Measurements from ENCODE around the gene ZNF625.

ZNF625 gene

GRCh38 chr19:12159773-12160414, 3.4 kb upstream of the ZNF625 start:
- no peaks in the 10 kb centered on the region for H3K9me3 ChIP-seq (ENCODE audit: insufficient read depth, low read depth, low read length)
- H3K4me2 ChIP-seq (ENCODE audit: low read depth, low read length, poor library complexity, severe bottlenecking), result no peak overlapping the region
- H3K9ac ChIP-seq (ENCODE audit: low read depth, low read length, poor library complexity, severe bottlenecking), result no peak overlapping the region
- peaks cover 4% of the 10 kb centered on the region for H3K27me3 ChIP-seq (ENCODE audit: insufficient read depth, low read length, poor library complexity, severe bottlenecking)
- no peak overlapping the region for H3K4me3 ChIP-seq (ENCODE audit: low read length, poor library complexity, severe bottlenecking)
- TF ChIP-seq EZH2phosphoT487 (IDR thresholded peaks at IDR 0.05; ENCODE audit: borderline replicate concordance), result no peak
- TF ChIP-seq CTCF (conservative IDR thresholded peaks at IDR 0.05; ENCODE audit: low read length), result no peak
- H3F3A ChIP-seq (ENCODE audit: low read depth), result no peaks in the 10 kb centered on the region
- H3K79me2 ChIP-seq (ENCODE audit: insufficient read depth, low read length), result peaks cover 38% of the 10 kb centered on the region
- no peaks in the 10 kb centered on the region for H3K9me2 ChIP-seq (replicated peaks; ENCODE audit: low read depth, low read length)
- H3K4me1 ChIP-seq (ENCODE audit: insufficient read depth, low read length, poor library complexity, severe bottlenecking), result peaks cover 23% of the 10 kb centered on the region
- H4K20me1 ChIP-seq (ENCODE audit: insufficient read depth, low read length, poor library complexity, severe bottlenecking), result peaks cover 22% of the 10 kb centered on the region
- no peak overlapping the region for H2AFZ ChIP-seq (ENCODE audit: low read length)
- H3K36me3 ChIP-seq (ENCODE audit: insufficient read depth, low read length), result no peaks in the 10 kb centered on the region

GRCh38 chr19:12155324-12155860, 1.1 kb downstream of the ZNF625 start:
- H3K9me2 ChIP-seq (replicated peaks; ENCODE audit: low read depth, low read length), result no peaks in the 10 kb centered on the region
- H3K27me3 ChIP-seq (ENCODE audit: insufficient read depth, low read length, poor library complexity, severe bottlenecking), result no peaks in the 10 kb centered on the region
- no peak for TF ChIP-seq EZH2phosphoT487 (IDR thresholded peaks at IDR 0.05; ENCODE audit: borderline replicate concordance)
- no peak for TF ChIP-seq CTCF (conservative IDR thresholded peaks at IDR 0.05; ENCODE audit: low read length)
- peak overlapping the region; percentile 92 for H3K4me2 ChIP-seq (ENCODE audit: low read depth, low read length, poor library complexity, severe bottlenecking)
- H4K20me1 ChIP-seq (ENCODE audit: insufficient read depth, low read length, poor library complexity, severe bottlenecking), result peaks cover 17% of the 10 kb centered on the region
- H3K36me3 ChIP-seq (ENCODE audit: insufficient read depth, low read length), result no peaks in the 10 kb centered on the region
- no peaks in the 10 kb centered on the region for H3K9me3 ChIP-seq (ENCODE audit: insufficient read depth, low read depth, low read length)
- H3K79me2 ChIP-seq (ENCODE audit: insufficient read depth, low read length), result peaks cover 57% of the 10 kb centered on the region
- H3K4me1 ChIP-seq (ENCODE audit: insufficient read depth, low read length, poor library complexity, severe bottlenecking), result peaks cover 28% of the 10 kb centered on the region
- H3K4me3 ChIP-seq (ENCODE audit: low read length, poor library complexity, severe bottlenecking), result peak overlapping the region; percentile 93
- no peak overlapping the region for H2AFZ ChIP-seq (ENCODE audit: low read length)
- no peaks in the 10 kb centered on the region for H3F3A ChIP-seq (ENCODE audit: low read depth)
- peak overlapping the region; percentile 95 for H3K9ac ChIP-seq (ENCODE audit: low read depth, low read length, poor library complexity, severe bottlenecking)

- peaks cover 26% of the 10 kb centered on the region for H3K36me3 ChIP-seq (ENCODE audit: insufficient read depth, low read length)
- no peak overlapping the region for H2AFZ ChIP-seq (ENCODE audit: low read length)
- no peaks in the 10 kb centered on the region for H3K9me2 ChIP-seq (replicated peaks; ENCODE audit: low read depth, low read length)
- no peak overlapping the region for H3K9ac ChIP-seq (ENCODE audit: low read depth, low read length, poor library complexity, severe bottlenecking)
- H3K4me2 ChIP-seq (ENCODE audit: low read depth, low read length, poor library complexity, severe bottlenecking), result no peak overlapping the region
- peaks cover 7% of the 10 kb centered on the region; the same call in 1 of the 2 replicates for H3K79me2 ChIP-seq (ENCODE audit: insufficient read depth, low read length)
- no peak for TF ChIP-seq EZH2phosphoT487 (IDR thresholded peaks at IDR 0.05; ENCODE audit: borderline replicate concordance)
- TF ChIP-seq CTCF (conservative IDR thresholded peaks at IDR 0.05; ENCODE audit: low read length), result no peak
- H4K20me1 ChIP-seq (ENCODE audit: insufficient read depth, low read length, poor library complexity, severe bottlenecking), result no peaks in the 10 kb centered on the region
- no peaks in the 10 kb centered on the region for H3F3A ChIP-seq (ENCODE audit: low read depth)
- no peak overlapping the region for H3K4me3 ChIP-seq (ENCODE audit: low read length, poor library complexity, severe bottlenecking)
- H3K27me3 ChIP-seq (ENCODE audit: insufficient read depth, low read length, poor library complexity, severe bottlenecking), result no peaks in the 10 kb centered on the region
- peaks cover 7% of the 10 kb centered on the region for H3K4me1 ChIP-seq (ENCODE audit: insufficient read depth, low read length, poor library complexity, severe bottlenecking)
- H3K9me3 ChIP-seq (ENCODE audit: insufficient read depth, low read depth, low read length), result no peaks in the 10 kb centered on the region; the same call in 1 of the 2 replicates
Observed at GRCh38 chr19:12145348-12145747, 11.2 kb downstream of the ZNF625 start.

All from Loucy (cell line).